Ureter (tissue), 1 donor: ENCODE measurements around the gene APOO. TPM values are rescaled to one million over a fixed set of nuclear protein-coding genes. Genes with fewer than 3 reads are reported as not detected.
A peak's percentile ranks its signal among the peaks of the same experiment; 100 is the strongest.
"Not testable (repeated sequence)": the region's sequence is repeated elsewhere in the genome, so short reads cannot be mapped to it uniquely, and the experiment has no call there.

Source experiments
- DNase-seq: peaks from one replicate; pipeline ENCODE4 v3.0.0-alpha.2; 2020; ENCODE audit warnings: low spot score
- total RNA-seq: library from RNA; stranded (reverse); gene quantifications from one replicate; pipeline ENCODE4 v1.2.4, GENCODE V29; 2023
- donor health status: DM: yes; HTN: yes; CAD: no.

The APOO gene
- total RNA-seq, 1 donor from 2014 or later, result 38.1 TPM

GRCh38 chrX:23904096-23904495 lies 3.6 kb downstream of the APOO start:
- no peak for DNase-seq

GRCh38 chrX:23902419-23902818 lies 5.3 kb downstream of the APOO start:
- DNase-seq, result no peak

GRCh38 chrX:23901805-23902204 lies 5.9 kb downstream of the APOO start:
- no peak for DNase-seq

GRCh38 chrX:23901060-23901459 lies 6.7 kb downstream of the APOO start:
- DNase-seq, result peak; percentile 46

GRCh38 chrX:23900220-23900797 lies 7.4 kb downstream of the APOO start:
- no peak for DNase-seq

DNA sequence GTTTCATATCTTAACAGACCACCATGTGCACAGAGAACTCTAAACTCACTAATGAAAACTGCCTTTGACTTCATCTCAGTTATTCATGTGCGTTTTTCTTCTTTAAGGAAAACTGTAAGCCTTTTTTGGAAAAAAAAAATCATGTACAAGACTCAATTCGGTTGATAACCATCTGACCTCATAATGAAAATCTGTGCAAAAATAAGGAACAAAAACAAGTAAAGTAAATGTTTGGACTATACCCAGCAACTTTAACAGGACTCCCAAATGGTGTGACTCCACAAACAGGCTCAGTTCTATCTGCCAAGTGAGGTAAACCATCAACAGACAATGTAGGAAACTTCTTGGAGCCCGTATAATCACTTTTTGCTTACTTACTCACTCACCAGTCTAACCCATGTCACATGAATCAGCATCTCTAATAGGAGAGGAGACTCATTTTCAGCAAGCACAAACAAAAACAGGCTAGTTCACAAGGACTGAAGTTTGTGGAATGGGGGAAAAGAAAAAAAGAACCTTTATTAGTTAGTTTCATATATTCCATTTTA lies 9.3 kb downstream of the APOO start:
- no peak for DNase-seq

DNA sequence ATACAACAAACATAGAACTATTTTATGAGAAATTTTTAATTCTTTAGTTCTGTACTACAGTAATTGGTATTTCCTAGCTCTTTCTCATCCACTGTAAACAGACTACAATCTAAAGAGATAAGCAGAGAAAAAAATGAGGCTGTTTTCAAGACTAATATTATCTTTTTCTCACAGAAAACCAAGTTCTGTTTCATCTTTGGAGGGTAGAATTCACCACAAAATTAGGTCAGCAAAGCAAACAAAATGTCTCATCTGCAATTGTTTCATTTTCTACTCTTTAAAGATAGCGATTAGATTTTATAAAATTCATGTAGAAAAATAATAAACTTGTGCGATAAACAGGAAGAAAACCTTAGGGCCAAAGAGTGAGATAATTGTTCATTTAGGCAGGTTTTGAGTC lies 10.8 kb downstream of the APOO start:
- no peak for DNase-seq

GRCh38 chrX:23896539-23896938 lies 11.2 kb downstream of the APOO start:
- DNase-seq, result not testable (repeated sequence)

DNA sequence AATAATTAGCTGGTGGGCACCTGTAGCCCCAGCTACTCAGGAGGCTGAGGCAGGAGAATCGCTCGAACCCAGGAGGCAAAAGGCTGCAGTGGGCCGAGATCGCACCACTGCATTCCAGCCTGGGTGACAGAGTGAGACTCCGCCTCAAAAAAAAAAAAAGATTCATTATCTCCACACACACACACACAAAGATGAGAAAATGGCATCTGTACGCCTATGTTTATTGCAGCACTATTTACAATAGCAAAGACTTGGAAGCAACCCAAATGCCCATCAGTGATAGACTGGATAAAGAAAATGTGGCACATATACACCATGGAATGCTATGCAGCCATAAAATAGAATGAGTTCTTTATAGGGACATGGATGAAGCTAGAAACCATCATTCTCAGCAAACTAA lies 12.7 kb downstream of the APOO start:
- DNase-seq, result not testable (repeated sequence)

- no peak for DNase-seq
Observed at GRCh38 chrX:23890933-23891332, 16.8 kb downstream of the APOO start.

DNA sequence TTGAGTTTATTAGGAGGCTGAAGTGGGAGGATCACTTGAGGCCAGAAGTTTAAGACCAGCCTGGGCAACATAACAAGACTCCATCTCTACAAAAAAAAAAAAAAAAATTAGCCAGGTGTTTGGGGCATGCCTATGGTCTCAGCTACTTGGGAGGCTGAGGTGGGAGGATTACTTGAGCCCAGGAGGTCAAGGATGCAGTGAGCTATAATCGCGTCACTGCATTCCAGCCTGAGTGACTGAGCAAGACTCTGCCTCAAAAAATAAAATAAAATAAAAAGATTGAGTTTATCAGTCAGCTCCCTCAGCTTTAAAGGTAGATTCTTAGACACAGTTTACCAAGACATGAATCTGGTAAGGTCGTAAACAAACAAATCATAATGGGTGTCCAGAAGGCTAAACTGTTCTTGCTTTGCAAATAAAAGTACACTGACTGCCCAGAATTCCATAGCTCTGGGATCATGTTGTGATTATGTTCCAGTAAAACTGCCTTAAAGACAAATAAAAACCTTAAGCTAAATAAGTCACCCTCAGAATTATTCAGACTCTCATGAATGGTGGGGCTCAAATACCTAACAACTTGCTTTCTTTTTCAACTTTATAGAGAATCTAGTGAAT lies 18.7 kb downstream of the APOO start:
- no peak for DNase-seq

DNA sequence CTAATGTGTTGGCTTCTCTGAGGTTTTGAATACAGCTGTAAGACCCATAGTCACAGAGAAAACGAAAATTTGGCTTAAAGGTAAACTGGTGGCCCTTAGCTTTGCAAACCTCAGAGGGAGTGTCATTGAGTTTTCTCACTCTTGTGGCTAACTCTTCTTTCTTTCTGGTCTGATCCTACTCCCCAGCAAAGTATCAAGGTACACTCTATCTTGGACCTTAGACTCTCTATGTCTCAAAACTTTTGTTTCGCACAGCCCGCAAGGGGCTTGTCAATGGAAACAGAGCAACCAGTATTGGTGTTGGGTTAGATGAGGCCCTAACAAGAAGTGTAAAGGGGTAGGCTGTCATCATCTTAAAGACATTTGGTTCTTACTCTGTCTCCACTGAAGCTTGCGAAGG lies 19.8 kb downstream of the APOO start:
- DNase-seq, result no peak

DNA sequence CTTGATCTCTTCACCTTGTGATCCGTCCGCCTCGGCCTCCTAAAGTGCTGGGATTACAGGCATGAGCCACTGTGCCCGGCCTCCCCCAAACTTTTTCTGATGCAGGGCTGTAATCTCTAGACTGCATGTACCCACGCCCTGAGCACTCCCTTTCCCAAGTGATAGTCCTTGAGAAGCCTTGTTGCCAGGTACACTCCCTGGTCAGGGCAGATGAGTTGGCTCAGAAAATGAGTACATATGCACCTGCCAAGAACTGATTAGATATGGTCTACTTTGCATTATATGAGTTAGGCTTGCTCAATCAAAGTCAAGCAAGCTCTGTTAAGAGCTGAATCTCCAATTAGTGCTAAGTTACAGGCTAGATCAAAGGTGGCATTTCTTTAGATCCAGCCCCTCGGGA lies 20.3 kb downstream of the APOO start:
- DNase-seq, result no peak

DNA sequence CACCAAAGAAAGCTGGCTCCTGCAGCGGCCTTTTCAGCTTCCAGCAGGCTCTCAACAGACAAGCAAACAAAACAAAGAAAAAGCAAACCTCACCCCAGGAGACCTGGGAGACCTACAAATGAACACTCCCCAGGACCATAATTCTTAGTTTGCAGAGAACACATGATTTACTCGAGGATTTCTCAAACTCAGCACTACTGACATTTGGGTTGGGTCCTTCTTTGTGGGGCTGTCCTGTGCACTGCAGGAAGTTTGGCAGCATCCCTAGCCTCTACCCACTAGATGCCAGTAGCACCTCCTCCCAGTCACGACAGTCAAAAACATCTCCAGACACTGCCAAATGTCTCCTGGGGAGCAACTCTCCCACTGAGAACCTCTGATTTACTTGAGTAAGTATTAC lies 21.9 kb downstream of the APOO start:
- DNase-seq, result no peak

DNA sequence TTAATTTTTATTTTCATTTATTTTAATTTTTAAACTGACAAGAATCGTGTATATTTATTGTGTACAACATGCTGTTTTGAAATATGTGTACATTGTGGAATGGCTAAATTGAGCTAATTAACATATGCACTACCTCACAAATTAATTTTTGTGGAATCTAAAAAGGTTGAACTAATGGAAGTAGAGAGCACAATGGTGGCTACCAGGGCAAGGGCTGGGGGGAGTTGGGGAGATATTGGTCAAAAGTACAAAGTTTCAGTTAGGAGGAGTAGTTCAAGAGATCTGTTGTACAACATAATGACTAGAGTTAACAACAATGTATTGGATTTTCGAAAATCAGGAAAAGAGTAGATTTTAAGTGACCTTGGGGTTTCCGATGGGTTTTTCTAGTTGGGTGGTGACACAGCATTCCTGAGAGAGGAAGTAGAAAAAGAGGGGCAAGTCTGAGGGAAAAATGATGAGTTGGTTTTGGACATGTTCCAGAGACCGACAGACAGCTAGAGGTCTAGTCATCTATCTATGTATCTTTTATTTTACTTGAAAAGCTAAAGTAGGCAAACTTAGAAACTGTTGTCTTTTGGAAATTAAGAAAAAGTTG lies 23.2 kb downstream of the APOO start:
- DNase-seq, result no peak

DNA sequence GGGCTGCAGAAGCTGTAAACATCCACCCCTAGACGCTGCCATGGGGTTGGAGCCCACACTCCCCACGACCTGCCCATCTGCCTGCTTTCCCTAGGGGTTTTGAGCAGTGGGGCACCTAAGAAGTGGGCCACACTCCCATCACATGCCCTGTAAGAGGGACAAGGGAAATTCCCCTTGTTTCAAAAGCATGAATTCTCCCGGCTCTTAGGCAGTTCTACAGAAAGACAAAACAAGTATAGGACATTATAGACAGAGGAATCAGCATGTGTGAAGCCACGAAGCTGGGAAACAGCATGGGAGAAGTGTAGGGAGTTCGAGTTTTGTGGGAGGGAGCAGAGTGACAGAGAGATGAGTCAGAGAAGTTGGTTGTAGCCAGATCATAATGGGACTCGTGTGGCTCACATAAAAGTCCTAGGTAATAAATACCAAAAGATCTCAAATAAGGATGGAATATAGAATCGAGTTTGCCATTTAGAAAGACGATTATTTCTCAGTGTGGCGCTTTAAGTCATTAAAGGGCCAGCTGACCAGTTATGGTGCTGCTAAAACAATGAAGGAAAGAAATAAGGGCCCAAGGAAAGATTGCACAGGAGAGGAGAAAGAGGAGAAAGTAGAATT lies 23.9 kb downstream of the APOO start:
- DNase-seq, result no peak

DNA sequence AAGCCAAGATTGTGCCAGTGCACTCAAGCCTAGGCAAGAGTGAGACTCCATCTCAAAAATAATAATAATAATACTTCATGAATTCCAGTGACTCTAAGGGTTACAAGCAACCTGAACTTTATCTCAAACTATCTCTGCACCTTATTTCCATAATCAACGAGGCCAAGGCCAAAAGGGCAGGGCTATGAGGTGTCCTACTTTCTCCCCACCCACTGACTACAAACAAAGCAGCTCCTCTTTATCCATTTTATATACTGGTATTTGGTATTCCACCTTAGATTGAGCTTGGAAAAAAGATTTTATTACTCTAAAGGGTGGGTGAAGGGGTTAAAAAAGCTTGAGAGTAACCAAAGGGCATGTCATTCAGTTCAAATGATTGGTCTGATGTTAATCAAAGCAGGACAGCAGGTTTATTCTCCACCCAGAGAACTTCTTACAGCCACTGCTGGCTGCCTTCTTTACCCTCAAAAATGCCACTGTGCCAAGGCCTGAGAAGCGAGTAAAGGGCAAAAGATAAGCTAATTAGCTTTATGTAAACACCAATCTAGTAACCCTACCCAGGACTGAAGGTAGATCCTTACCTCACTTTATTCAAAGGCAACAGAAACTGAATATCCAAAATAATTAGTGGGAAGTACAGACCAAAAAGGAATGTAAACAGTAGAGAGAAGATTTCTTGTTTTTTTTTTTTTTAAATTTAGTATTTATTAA lies 28.2 kb downstream of the APOO start:
- DNase-seq, result no peak

GRCh38 chrX:23871905-23872546 lies 35.7 kb downstream of the APOO start:
- no peak for DNase-seq

- no peak for DNase-seq
Observed at GRCh38 chrX:23870041-23870440, 37.7 kb downstream of the APOO start.

DNA sequence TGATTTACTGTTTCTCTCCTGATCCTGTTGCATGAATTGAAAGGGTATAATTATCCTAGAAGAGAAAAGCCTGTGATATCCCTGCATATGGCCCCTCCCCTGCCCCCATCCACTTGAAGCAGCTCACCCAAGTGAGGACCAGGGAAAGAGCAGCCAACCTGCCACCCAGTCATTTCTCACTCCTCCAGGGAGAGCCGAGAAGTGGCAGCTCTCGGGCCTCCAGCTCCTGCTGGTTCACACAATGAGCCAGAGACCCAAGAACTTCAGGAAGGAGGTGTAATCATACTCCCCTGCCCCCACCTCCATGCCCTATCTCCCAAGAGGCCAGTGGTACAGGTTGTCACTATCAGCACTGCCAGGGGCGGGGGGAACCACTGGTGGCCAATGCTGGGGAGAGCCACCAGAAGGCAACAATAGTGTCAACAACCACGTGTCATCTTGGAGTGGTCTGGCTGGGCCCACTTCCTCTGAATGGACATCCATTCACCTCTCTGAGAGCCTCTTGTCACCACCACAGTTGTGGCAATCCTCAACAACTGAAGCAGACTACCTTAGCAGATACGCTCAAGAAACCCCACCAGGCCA lies 42.9 kb downstream of the APOO start:
- no peak for DNase-seq

- DNase-seq, result not testable (repeated sequence)
Observed at GRCh38 chrX:23861952-23862351, 45.8 kb downstream of the APOO start.
